ENCODE measurements around the gene CALHM1.

DNA sequence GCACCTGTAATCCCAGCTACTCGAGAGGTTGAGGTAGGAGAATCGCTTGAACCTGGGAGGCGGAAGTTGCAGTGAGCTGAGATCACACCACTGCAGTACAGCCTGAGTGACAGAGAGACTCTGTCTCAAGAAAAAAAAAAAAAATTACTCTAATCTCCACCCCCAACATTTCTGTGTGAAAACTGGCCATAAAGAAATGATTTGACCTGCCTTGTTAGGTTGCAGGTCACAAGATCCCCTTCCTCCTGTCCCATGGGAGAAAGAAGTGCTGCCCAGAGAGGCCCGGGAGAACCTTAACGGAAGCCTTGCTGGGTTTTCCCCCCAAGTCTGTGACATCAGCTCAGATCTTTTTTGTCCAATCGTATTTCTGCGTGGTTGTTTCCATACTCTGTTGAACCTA lies 8.7 kb upstream of the CALHM1 start:
- TF ChIP-seq CTCF (IDR thresholded peaks at IDR 0.05 in 4 of 5, conservative IDR thresholded peaks at IDR 0.05 in 1 of 5) (no peak), POLR2A (IDR thresholded peaks at IDR 0.05) (no peak)

Measured in gastrocnemius medialis (tissue), 4 donors.